Fibroblast of lung (primary cell): ENCODE results near the gene CLSTN2. TPM values are rescaled to one million over a fixed set of nuclear protein-coding genes. Genes with fewer than 3 reads are reported as not detected.
A peak's percentile ranks its signal among the peaks of the same experiment; 100 is the strongest.

Experiments used
- DNase-seq, 2 donors: peaks; one replicate each; pipeline versions ENCODE4 v3.0.0 to v3.0.0-alpha.2; 2010; ENCODE audit warnings: low read depth in 2 of 2
- H2AFZ ChIP-seq: 2 replicates; pipeline ENCODE4 v1.5.1; 2012; ENCODE audit warnings: low read length, control low read depth, inconsistent platforms
- H3K27ac ChIP-seq: 2 replicates; pipeline ENCODE4 v1.5.1; 2011; ENCODE audit warnings: low read length, control low read depth; ENCODE audit not compliant: insufficient read depth
- H3K27me3 ChIP-seq: 2 replicates; pipeline ENCODE4 v1.5.1; 2011; ENCODE audit warnings: mild to moderate bottlenecking, low read length; ENCODE audit not compliant: control insufficient read depth, insufficient read depth
- H3K36me3 ChIP-seq: 2 replicates; pipeline ENCODE4 v1.5.1; 2011; ENCODE audit warnings: low read length; ENCODE audit not compliant: control insufficient read depth, insufficient read depth
- H3K4me1 ChIP-seq: 2 replicates; pipeline ENCODE4 v1.5.1; 2011; ENCODE audit warnings: low read length; ENCODE audit not compliant: control insufficient read depth, insufficient read depth; ENCODE audit errors: extremely low read depth
- H3K4me2 ChIP-seq: 2 replicates; pipeline ENCODE4 v1.5.1; 2011; ENCODE audit warnings: low read length, control low read depth; ENCODE audit not compliant: insufficient read depth; ENCODE audit errors: extremely low read depth
- H3K4me3 ChIP-seq, 4 experiments: fragments of 200-600 bp in 1 of 4; sonication (generic) in 1 of 4; replicated peaks in 1 of 4; 2 replicates each; pipeline ENCODE4 v1.5.1; 2011 to 2016; ENCODE audit warnings: low read length in 4 of 4, low read depth in 3 of 4, mild to moderate bottlenecking in 3 of 4, control low read depth in 2 of 4, inconsistent platforms in 1 of 4, mixed read lengths in 1 of 4; ENCODE audit not compliant: insufficient read depth in 1 of 4; ENCODE audit errors: control extremely low read depth in 1 of 4
- H3K79me2 ChIP-seq: 2 replicates; pipeline ENCODE4 v1.5.1; 2012; ENCODE audit warnings: mild to moderate bottlenecking, low read length, inconsistent platforms; ENCODE audit not compliant: control insufficient read depth, insufficient read depth
- H3K9ac ChIP-seq: 2 replicates; pipeline ENCODE4 v1.5.1; 2011; ENCODE audit warnings: mild to moderate bottlenecking, low read length, control low read depth; ENCODE audit not compliant: insufficient read depth
- H3K9me3 ChIP-seq: 2 replicates; pipeline ENCODE4 v1.5.1; 2012; ENCODE audit warnings: low read depth, low read length; ENCODE audit not compliant: control insufficient read depth, insufficient read depth
- H4K20me1 ChIP-seq: 2 replicates; pipeline ENCODE4 v1.5.1; 2011; ENCODE audit warnings: low read length; ENCODE audit not compliant: control insufficient read depth, insufficient read depth; ENCODE audit errors: extremely low read depth
- EZH2 ChIP-seq: IDR thresholded peaks from 2 replicates; pipeline ENCODE4 v1.5.1; 2012; ENCODE audit warnings: low read length, control low read depth, mild to moderate bottlenecking; ENCODE audit errors: missing control alignments
- polyA plus RNA-seq, 2 donors: library from polyadenylated mRNA; depleted of rRNA in 1 of 2; stranded (reverse) in 1 of 2; unstranded in 1 of 2; fragments of >200 nt; gene quantifications; 2 replicates each; pipeline ENCODE4 v1.2.1, GENCODE V29; 2011 to 2012; ENCODE audit warnings: missing spikeins in 1 of 2
- total RNA-seq: library from RNA; depleted of rRNA; stranded (reverse); fragments of >200 nt; gene quantifications from 2 replicates; pipeline ENCODE4 v1.2.1, GENCODE V29; 2014
- TF ChIP-seq, protein P1 (sequence below), 2 donors: IDR thresholded peaks in 1 of 2; conservative IDR thresholded peaks in 1 of 2; 1 replicate in 1 of 2; 2 replicates in 1 of 2; pipeline ENCODE4 v1.5.1; 2011 to 2012; ENCODE audit warnings: low read length in 2 of 2, control low read depth in 1 of 2, inconsistent platforms in 1 of 2, low read depth in 1 of 2, mild to moderate bottlenecking in 1 of 2

CLSTN2 gene
- total and polyA plus RNA-seq, 2 donors (not counting 1 experiment from before 2014, with no cell fraction given), result under 0.01 to 1.3 TPM

DNA sequence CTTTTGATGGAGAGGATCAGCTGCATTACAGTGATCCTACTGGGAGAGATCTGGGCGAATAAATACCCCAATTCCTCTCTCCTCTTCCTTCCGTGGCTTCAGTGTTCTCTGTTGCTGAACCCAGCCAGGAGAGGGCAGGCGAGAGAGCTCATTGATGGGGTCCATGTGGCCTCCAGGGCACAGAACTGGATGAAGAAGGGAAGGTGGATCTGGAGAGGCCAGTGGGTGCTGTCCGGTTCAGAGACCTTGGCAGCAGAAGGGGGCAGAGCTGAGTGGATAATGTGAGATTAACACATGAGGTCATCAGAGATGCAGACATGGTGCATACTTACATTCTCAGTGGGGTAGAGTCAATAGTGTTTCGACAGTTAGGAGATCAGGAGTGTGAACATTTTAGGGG is 193.6 kb downstream of the CLSTN2 start:
- Histone ChIP-seq H3K36me3 (no peaks in the 10 kb centered on the region), H3K4me1 (no peaks in the 10 kb centered on the region), H3K4me3 (no peak overlapping the region), H3K9ac (no peak overlapping the region), H3K27ac (no peak overlapping the region), H3K9me3 (no peaks in the 10 kb centered on the region), H4K20me1 (no peaks in the 10 kb centered on the region), H3K4me2 (no peak overlapping the region), H3K79me2 (no peaks in the 10 kb centered on the region), H3K27me3 (no peaks in the 10 kb centered on the region), H2AFZ (no peak overlapping the region)
- no peak for DNase-seq
- TF ChIP-seq EZH2, result no peak
- TF ChIP-seq, protein P1, sequence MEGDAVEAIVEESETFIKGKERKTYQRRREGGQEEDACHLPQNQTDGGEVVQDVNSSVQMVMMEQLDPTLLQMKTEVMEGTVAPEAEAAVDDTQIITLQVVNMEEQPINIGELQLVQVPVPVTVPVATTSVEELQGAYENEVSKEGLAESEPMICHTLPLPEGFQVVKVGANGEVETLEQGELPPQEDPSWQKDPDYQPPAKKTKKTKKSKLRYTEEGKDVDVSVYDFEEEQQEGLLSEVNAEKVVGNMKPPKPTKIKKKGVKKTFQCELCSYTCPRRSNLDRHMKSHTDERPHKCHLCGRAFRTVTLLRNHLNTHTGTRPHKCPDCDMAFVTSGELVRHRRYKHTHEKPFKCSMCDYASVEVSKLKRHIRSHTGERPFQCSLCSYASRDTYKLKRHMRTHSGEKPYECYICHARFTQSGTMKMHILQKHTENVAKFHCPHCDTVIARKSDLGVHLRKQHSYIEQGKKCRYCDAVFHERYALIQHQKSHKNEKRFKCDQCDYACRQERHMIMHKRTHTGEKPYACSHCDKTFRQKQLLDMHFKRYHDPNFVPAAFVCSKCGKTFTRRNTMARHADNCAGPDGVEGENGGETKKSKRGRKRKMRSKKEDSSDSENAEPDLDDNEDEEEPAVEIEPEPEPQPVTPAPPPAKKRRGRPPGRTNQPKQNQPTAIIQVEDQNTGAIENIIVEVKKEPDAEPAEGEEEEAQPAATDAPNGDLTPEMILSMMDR (conservative IDR thresholded peaks at IDR 0.05 in 1 of 2, IDR thresholded peaks at IDR 0.05 in 1 of 2; ENCODE audit: low read depth in 1 of 2, low read length in 2 of 2), result peak; percentile 19 to 28

DNA sequence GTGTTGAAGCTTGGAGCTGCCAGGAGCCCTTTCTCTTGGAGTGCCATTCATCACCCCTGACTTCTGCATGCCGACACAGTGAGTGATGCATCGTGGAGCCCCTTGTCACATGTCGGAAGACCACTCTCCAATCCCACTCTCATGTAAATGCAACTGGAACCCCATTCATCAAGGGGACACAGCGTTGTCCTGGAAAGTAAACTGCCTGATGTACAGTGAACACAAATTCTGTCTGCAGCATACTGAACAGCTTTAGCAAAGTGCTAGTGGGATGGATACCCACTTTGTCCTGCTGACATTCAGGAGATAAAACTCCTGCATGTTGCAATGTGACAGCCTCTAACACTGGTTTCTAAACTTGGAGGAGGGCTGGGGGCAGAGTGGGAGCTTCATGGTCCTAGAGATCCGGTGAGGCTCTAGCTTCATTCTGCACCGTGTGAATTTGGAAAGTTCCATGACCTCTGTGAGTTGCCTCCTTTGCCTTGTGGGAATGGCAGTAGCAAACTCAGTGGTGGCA is 194.8 kb downstream of the CLSTN2 start:
- Histone ChIP-seq H3K27me3 (no peaks in the 10 kb centered on the region), H3K9ac (no peak overlapping the region), H3K4me3 (no peak overlapping the region), H2AFZ (no peak overlapping the region), H3K79me2 (no peaks in the 10 kb centered on the region), H3K36me3 (no peaks in the 10 kb centered on the region), H4K20me1 (no peaks in the 10 kb centered on the region), H3K4me2 (no peak overlapping the region), H3K9me3 (no peaks in the 10 kb centered on the region), H3K27ac (no peak overlapping the region), H3K4me1 (no peaks in the 10 kb centered on the region)
- no peak for DNase-seq
- no peak for TF ChIP-seq EZH2
- TF ChIP-seq, protein P1 (conservative IDR thresholded peaks at IDR 0.05 in 1 of 2, IDR thresholded peaks at IDR 0.05 in 1 of 2; ENCODE audit: low read depth in 1 of 2, low read length in 2 of 2), result no peak

DNA sequence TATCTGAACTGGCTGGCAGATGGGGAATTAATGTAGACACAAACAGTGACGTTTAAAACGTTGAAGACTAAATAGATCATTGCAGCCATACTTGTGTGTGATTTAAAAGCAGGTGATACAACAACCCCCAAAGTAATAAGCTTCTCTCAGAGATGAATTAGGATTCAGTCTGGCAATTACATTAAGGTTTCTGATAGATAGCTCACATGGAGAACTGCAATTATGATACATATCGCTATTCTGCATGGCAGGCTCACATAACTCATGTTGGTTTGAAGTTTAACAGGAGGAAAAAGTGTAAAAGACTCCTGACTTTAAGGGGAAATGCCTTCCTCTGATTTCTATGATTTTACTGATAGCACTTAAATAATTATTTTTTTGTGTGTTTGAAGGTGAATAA is 196.9 kb downstream of the CLSTN2 start:
- Histone ChIP-seq H4K20me1 (no peaks in the 10 kb centered on the region), H3K36me3 (no peaks in the 10 kb centered on the region)

More for the DNA sequence above, 196.9 kb downstream of the CLSTN2 start:
- no peak for DNase-seq
- H3K79me2 ChIP-seq, result no peaks in the 10 kb centered on the region
- H2AFZ ChIP-seq, result no peak overlapping the region
- no peaks in the 10 kb centered on the region for H3K27me3 ChIP-seq
- H3K9ac ChIP-seq, result no peak overlapping the region
- H3K9me3 ChIP-seq, result no peaks in the 10 kb centered on the region
- no peaks in the 10 kb centered on the region for H3K4me1 ChIP-seq
- no peak overlapping the region for H3K27ac ChIP-seq
- TF ChIP-seq EZH2, result no peak
- TF ChIP-seq, protein P1 (conservative IDR thresholded peaks at IDR 0.05 in 1 of 2, IDR thresholded peaks at IDR 0.05 in 1 of 2; ENCODE audit: low read depth in 1 of 2, low read length in 2 of 2), result no peak
- H3K4me3 ChIP-seq, result no peak overlapping the region
- no peak overlapping the region for H3K4me2 ChIP-seq
